MM.1S (cell line): ENCODE measurements around the gene CDH12.

Experiments used
- EZH2 ChIP-seq: fragments of 300-600 bp; sonication (generic); optimal IDR thresholded peaks from 2 replicates; pipeline ENCODE3; 2017; ENCODE audit warnings: low read depth, mild to moderate bottlenecking, antibody characterized with exemption, low read length, mixed read lengths
- TF ChIP-seq, protein P1 (sequence below): fragments of 300-600 bp; sonication (generic); IDR thresholded peaks from 2 replicates; pipeline ENCODE4 v1.5.1; 2016; ENCODE audit warnings: antibody characterized with exemption, low read length, mixed read lengths

DNA sequence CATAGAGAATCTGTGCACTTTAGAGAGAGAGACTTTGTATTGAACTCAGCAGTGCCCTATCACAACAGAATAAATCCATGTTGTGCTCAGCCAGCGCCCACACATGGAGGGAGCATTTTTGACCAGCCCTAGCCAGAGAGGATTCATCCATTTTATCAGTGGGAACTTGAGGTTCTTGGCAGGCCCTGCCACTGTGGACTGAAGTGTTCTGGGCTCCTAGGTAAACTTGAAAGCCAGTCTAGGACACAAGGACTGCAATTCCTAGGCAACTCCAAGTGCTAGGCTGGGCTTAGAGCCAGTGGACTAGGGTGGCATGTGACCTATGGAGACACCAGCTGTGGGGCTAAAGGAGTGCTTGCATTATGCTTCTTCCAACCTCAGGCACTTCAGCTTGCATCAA lies 523.5 kb downstream of the CDH12 start:
- TF ChIP-seq, protein P1, sequence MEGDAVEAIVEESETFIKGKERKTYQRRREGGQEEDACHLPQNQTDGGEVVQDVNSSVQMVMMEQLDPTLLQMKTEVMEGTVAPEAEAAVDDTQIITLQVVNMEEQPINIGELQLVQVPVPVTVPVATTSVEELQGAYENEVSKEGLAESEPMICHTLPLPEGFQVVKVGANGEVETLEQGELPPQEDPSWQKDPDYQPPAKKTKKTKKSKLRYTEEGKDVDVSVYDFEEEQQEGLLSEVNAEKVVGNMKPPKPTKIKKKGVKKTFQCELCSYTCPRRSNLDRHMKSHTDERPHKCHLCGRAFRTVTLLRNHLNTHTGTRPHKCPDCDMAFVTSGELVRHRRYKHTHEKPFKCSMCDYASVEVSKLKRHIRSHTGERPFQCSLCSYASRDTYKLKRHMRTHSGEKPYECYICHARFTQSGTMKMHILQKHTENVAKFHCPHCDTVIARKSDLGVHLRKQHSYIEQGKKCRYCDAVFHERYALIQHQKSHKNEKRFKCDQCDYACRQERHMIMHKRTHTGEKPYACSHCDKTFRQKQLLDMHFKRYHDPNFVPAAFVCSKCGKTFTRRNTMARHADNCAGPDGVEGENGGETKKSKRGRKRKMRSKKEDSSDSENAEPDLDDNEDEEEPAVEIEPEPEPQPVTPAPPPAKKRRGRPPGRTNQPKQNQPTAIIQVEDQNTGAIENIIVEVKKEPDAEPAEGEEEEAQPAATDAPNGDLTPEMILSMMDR, result no peak
- no peak for TF ChIP-seq EZH2
